ENCODE data around the gene PEX5L. TPM values are rescaled to one million over a fixed set of nuclear protein-coding genes. Genes with fewer than 3 reads are reported as not detected.
A peak's percentile ranks its signal among the peaks of the same experiment; 100 is the strongest.

The PEX5L gene
- total RNA-seq, 1 experiment from 2014 or later, result 0.60 TPM

DNA sequence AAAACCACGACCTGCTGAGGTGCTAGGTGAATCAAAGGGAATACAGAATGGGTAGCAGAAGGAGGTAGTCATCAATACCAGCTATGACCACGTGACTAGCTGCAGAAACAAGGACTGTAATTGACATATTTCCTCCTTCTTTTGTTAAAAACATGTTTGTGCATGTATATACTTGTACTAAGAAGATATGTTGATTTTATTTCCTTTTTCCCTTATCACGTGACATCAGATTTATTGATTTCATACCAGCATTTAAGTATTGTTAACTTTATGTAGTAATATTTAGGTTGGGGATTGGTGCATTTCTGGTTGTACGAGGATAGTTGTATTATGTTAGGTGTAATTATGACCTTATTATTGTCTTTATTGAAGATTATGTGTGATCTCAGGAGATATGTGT lies 36.2 kb downstream of the PEX5L start:
- no peaks in the 10 kb centered on the region for H3K36me3 ChIP-seq (ENCODE audit: insufficient read depth, low read length)
- DNase-seq, result no peak
- no peak overlapping the region for H3K9ac ChIP-seq (ENCODE audit: low read length)
- no peak overlapping the region for H3K4me3 ChIP-seq (ENCODE audit: low read length)
- H3K79me2 ChIP-seq (ENCODE audit: low read length), result no peaks in the 10 kb centered on the region
- peaks cover 9% of the 10 kb centered on the region for H3K4me1 ChIP-seq (ENCODE audit: low read length)
- no peaks in the 10 kb centered on the region for H3K9me2 ChIP-seq (replicated peaks; ENCODE audit: insufficient read depth, low read length)
- no peaks in the 10 kb centered on the region for H3K9me3 ChIP-seq (ENCODE audit: low read length)
- H3K27me3 ChIP-seq (ENCODE audit: low read length), result no peaks in the 10 kb centered on the region
- no peak overlapping the region for H2AFZ ChIP-seq (ENCODE audit: low read length)
- no peaks in the 10 kb centered on the region for H4K20me1 ChIP-seq (ENCODE audit: insufficient read depth, low read depth, low read length)
- H3K27ac ChIP-seq (ENCODE audit: low read length), result no peak overlapping the region
- no peak overlapping the region for H3K4me2 ChIP-seq (ENCODE audit: low read depth, low read length, poor library complexity, severe bottlenecking)

- H3K27ac ChIP-seq (ENCODE audit: low read length), result no peak overlapping the region
- H3K79me2 ChIP-seq (ENCODE audit: low read length), result no peaks in the 10 kb centered on the region
- H3K27me3 ChIP-seq (ENCODE audit: low read length), result no peaks in the 10 kb centered on the region
- H3K4me3 ChIP-seq (ENCODE audit: low read length), result no peak overlapping the region
- H3K9ac ChIP-seq (ENCODE audit: low read length), result no peak overlapping the region
- DNase-seq, result no peak
- no peaks in the 10 kb centered on the region for H3K9me3 ChIP-seq (ENCODE audit: low read length)
- H3K4me2 ChIP-seq (ENCODE audit: low read depth, low read length, poor library complexity, severe bottlenecking), result no peak overlapping the region
- H3K4me1 ChIP-seq (ENCODE audit: low read length), result no peaks in the 10 kb centered on the region
- no peak overlapping the region for H2AFZ ChIP-seq (ENCODE audit: low read length)
- no peaks in the 10 kb centered on the region for H4K20me1 ChIP-seq (ENCODE audit: insufficient read depth, low read depth, low read length)
- H3K9me2 ChIP-seq (replicated peaks; ENCODE audit: insufficient read depth, low read length), result no peaks in the 10 kb centered on the region
- no peaks in the 10 kb centered on the region for H3K36me3 ChIP-seq (ENCODE audit: insufficient read depth, low read length)
Observed at GRCh38 chr3:179995406-179995805, 41.3 kb downstream of the PEX5L start.

- no peak overlapping the region for H3K4me2 ChIP-seq (ENCODE audit: low read depth, low read length, poor library complexity, severe bottlenecking)
Observed at GRCh38 chr3:179991883-179992282, 44.9 kb downstream of the PEX5L start.

GRCh38 chr3:179991104-179991503 lies 45.6 kb downstream of the PEX5L start:
- H3K4me1 ChIP-seq (ENCODE audit: low read length), result peaks cover 14% of the 10 kb centered on the region; the same call in 1 of the 2 replicates
- H3K36me3 ChIP-seq (ENCODE audit: insufficient read depth, low read length), result no peaks in the 10 kb centered on the region
- no peaks in the 10 kb centered on the region for H3K79me2 ChIP-seq (ENCODE audit: low read length)
- DNase-seq, result no peak
- H2AFZ ChIP-seq (ENCODE audit: low read length), result no peak overlapping the region
- H3K9ac ChIP-seq (ENCODE audit: low read length), result no peak overlapping the region
- no peaks in the 10 kb centered on the region for H3K9me3 ChIP-seq (ENCODE audit: low read length)
- H3K27ac ChIP-seq (ENCODE audit: low read length), result no peak overlapping the region
- no peak overlapping the region for H3K4me2 ChIP-seq (ENCODE audit: low read depth, low read length, poor library complexity, severe bottlenecking)
- H3K9me2 ChIP-seq (replicated peaks; ENCODE audit: insufficient read depth, low read length), result no peaks in the 10 kb centered on the region
- H3K27me3 ChIP-seq (ENCODE audit: low read length), result no peaks in the 10 kb centered on the region
- no peaks in the 10 kb centered on the region for H4K20me1 ChIP-seq (ENCODE audit: insufficient read depth, low read depth, low read length)
- no peak overlapping the region for H3K4me3 ChIP-seq (ENCODE audit: low read length)

More at GRCh38 chr3:179991883-179992282, 44.9 kb downstream of the PEX5L start:
- H3K4me3 ChIP-seq (ENCODE audit: low read length), result no peak overlapping the region
- H3K9me3 ChIP-seq (ENCODE audit: low read length), result no peaks in the 10 kb centered on the region
- no peaks in the 10 kb centered on the region for H4K20me1 ChIP-seq (ENCODE audit: insufficient read depth, low read depth, low read length)
- peaks cover 14% of the 10 kb centered on the region; the same call in 1 of the 2 replicates for H3K4me1 ChIP-seq (ENCODE audit: low read length)
- no peak overlapping the region for H2AFZ ChIP-seq (ENCODE audit: low read length)
- H3K79me2 ChIP-seq (ENCODE audit: low read length), result no peaks in the 10 kb centered on the region
- H3K9ac ChIP-seq (ENCODE audit: low read length), result no peak overlapping the region
- H3K36me3 ChIP-seq (ENCODE audit: insufficient read depth, low read length), result no peaks in the 10 kb centered on the region
- no peak for DNase-seq
- no peaks in the 10 kb centered on the region for H3K9me2 ChIP-seq (replicated peaks; ENCODE audit: insufficient read depth, low read length)
- no peak overlapping the region for H3K27ac ChIP-seq (ENCODE audit: low read length)
- H3K27me3 ChIP-seq (ENCODE audit: low read length), result no peaks in the 10 kb centered on the region

DNA sequence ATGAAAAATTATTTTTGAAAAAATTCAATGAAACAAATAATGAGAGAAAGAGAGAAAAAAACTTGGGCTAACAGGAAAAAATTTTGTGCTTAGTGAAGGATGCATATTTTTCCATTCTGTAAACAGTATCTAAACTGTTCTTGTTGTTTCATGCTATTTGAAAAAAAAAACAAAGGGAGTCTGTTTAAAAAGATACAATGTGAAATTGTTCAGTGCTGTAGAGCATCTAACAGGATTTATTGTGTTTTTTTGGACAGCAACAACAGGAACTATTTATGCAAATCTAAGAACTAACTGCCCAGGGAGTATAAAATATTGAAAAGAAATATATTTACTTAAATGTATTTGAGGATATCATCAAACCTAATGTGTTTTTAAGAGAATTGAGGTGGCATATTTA lies 55.1 kb downstream of the PEX5L start:
- H3K27ac ChIP-seq (ENCODE audit: low read length), result no peak overlapping the region
- DNase-seq, result no peak
- no peaks in the 10 kb centered on the region for H3K36me3 ChIP-seq (ENCODE audit: insufficient read depth, low read length)
- H3K9me2 ChIP-seq (replicated peaks; ENCODE audit: insufficient read depth, low read length), result no peaks in the 10 kb centered on the region
- H3K9me3 ChIP-seq (ENCODE audit: low read length), result no peaks in the 10 kb centered on the region
- H3K27me3 ChIP-seq (ENCODE audit: low read length), result no peaks in the 10 kb centered on the region
- H3K9ac ChIP-seq (ENCODE audit: low read length), result no peak overlapping the region
- no peaks in the 10 kb centered on the region for H4K20me1 ChIP-seq (ENCODE audit: insufficient read depth, low read depth, low read length)
- H3K79me2 ChIP-seq (ENCODE audit: low read length), result no peaks in the 10 kb centered on the region
- no peak overlapping the region for H2AFZ ChIP-seq (ENCODE audit: low read length)
- no peak overlapping the region for H3K4me3 ChIP-seq (ENCODE audit: low read length)
- peaks cover 5% of the 10 kb centered on the region; the same call in 1 of the 2 replicates for H3K4me1 ChIP-seq (ENCODE audit: low read length)
- H3K4me2 ChIP-seq (ENCODE audit: low read depth, low read length, poor library complexity, severe bottlenecking), result no peak overlapping the region

DNA sequence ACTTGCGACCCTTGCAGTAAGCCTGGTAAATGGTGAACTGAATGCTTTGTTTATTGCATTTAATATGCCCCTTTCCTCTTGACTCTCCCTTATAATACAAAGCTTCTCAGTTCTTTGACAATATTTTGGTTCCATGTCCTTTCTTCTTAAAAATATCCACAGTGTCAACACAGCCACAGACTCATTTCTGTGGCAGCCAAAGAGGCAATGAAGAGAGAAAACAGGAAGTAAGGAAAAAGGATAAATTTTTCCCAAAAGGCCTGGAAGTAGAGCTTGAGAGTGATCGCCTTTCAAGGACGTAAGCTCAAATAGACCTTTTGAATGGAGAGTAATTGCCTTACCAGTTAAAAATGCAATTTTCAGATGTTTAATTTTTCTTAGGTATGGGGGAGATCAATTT lies 59.4 kb downstream of the PEX5L start:
- no peak overlapping the region for H3K27ac ChIP-seq (ENCODE audit: low read length)
- H3K9me3 ChIP-seq (ENCODE audit: low read length), result no peaks in the 10 kb centered on the region
- no peak overlapping the region for H3K4me3 ChIP-seq (ENCODE audit: low read length)
- H3K27me3 ChIP-seq (ENCODE audit: low read length), result no peaks in the 10 kb centered on the region
- no peaks in the 10 kb centered on the region for H4K20me1 ChIP-seq (ENCODE audit: insufficient read depth, low read depth, low read length)
- H3K9ac ChIP-seq (ENCODE audit: low read length), result no peak overlapping the region
- no peak overlapping the region for H2AFZ ChIP-seq (ENCODE audit: low read length)
- H3K79me2 ChIP-seq (ENCODE audit: low read length), result no peaks in the 10 kb centered on the region
- no peaks in the 10 kb centered on the region for H3K36me3 ChIP-seq (ENCODE audit: insufficient read depth, low read length)
- H3K9me2 ChIP-seq (replicated peaks; ENCODE audit: insufficient read depth, low read length), result no peaks in the 10 kb centered on the region
- no peak overlapping the region for H3K4me2 ChIP-seq (ENCODE audit: low read depth, low read length, poor library complexity, severe bottlenecking)
- peaks cover 19% of the 10 kb centered on the region for H3K4me1 ChIP-seq (ENCODE audit: low read length)
- no peak for DNase-seq

- Histone ChIP-seq H2AFZ (ENCODE audit: low read length) (peak overlapping the region; percentile 72), H3K9me3 (ENCODE audit: low read length) (no peaks in the 10 kb centered on the region), H3K9ac (ENCODE audit: low read length) (peak overlapping the region; percentile 33; the same call in 1 of the 2 replicates), H3K36me3 (ENCODE audit: insufficient read depth, low read length) (no peaks in the 10 kb centered on the region), H3K27me3 (ENCODE audit: low read length) (no peaks in the 10 kb centered on the region), H3K27ac (ENCODE audit: low read length) (no peak overlapping the region), H3K4me3 (ENCODE audit: low read length) (no peak overlapping the region; the same call in 1 of the 2 replicates), H3K4me1 (ENCODE audit: low read length) (peaks cover 35% of the 10 kb centered on the region), H3K79me2 (ENCODE audit: low read length) (no peaks in the 10 kb centered on the region), H3K4me2 (ENCODE audit: low read depth, low read length, poor library complexity, severe bottlenecking) (peak overlapping the region; percentile 21), H3K9me2 (replicated peaks; ENCODE audit: insufficient read depth, low read length) (no peaks in the 10 kb centered on the region), H4K20me1 (ENCODE audit: insufficient read depth, low read depth, low read length) (no peaks in the 10 kb centered on the region)
- no peak for DNase-seq
Observed at GRCh38 chr3:179973931-179974361, 62.8 kb downstream of the PEX5L start.

- no peak overlapping the region for H3K27ac ChIP-seq (ENCODE audit: low read length)
- no peak for DNase-seq
- no peaks in the 10 kb centered on the region for H3K79me2 ChIP-seq (ENCODE audit: low read length)
- no peaks in the 10 kb centered on the region for H3K9me2 ChIP-seq (replicated peaks; ENCODE audit: insufficient read depth, low read length)
- no peaks in the 10 kb centered on the region for H3K36me3 ChIP-seq (ENCODE audit: insufficient read depth, low read length)
- no peak overlapping the region for H3K4me2 ChIP-seq (ENCODE audit: low read depth, low read length, poor library complexity, severe bottlenecking)
- no peaks in the 10 kb centered on the region for H3K27me3 ChIP-seq (ENCODE audit: low read length)
- H3K4me1 ChIP-seq (ENCODE audit: low read length), result peaks cover 45% of the 10 kb centered on the region
- no peak overlapping the region for H3K9ac ChIP-seq (ENCODE audit: low read length)
- H4K20me1 ChIP-seq (ENCODE audit: insufficient read depth, low read depth, low read length), result no peaks in the 10 kb centered on the region
- H2AFZ ChIP-seq (ENCODE audit: low read length), result no peak overlapping the region
- H3K9me3 ChIP-seq (ENCODE audit: low read length), result no peaks in the 10 kb centered on the region
- no peak overlapping the region for H3K4me3 ChIP-seq (ENCODE audit: low read length)
Observed at GRCh38 chr3:179972881-179973423, 63.8 kb downstream of the PEX5L start.
